ENCODE measurements around the gene PCARE.
"Not testable (repeated sequence)": the region's sequence is repeated elsewhere in the genome, so short reads cannot be mapped to it uniquely, and the experiment has no call there.

PCARE gene

DNA sequence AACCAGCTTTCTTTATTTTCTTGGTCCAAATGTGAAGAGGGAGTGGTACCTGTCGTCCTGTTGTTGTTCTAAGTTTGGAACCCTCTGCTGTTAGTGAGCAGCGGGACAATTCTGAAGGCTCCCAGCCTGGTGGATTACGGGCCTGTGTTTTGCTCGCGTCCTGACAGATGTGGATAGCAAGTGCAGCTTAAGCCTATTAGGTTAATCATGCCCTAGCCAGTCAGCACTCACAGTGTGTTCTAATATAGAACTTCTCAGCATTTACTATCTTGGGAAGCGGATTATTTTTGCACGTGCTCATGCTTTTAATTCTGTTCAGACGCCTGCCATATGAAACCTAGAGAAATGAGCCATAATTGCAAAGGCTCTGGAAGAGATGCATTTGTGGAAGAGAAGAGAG, at the start of gene PCARE:
Gene PCARE (minus strand): TSS at position 113 of the 400 bp plus-strand sequence. CDS start 262 bp downstream, outside the sequence.
- DNase-seq (ENCODE audit: low read depth): no peak

GRCh38 chr2:29123617-29124349, 49.5 kb upstream of the PCARE start:
- no peak for DNase-seq (ENCODE audit: low read depth)

- no peak for DNase-seq (ENCODE audit: low read depth)
These were observed 46.5 kb upstream of the PCARE start for GRCh38 chr2:29120846-29121245.

DNA sequence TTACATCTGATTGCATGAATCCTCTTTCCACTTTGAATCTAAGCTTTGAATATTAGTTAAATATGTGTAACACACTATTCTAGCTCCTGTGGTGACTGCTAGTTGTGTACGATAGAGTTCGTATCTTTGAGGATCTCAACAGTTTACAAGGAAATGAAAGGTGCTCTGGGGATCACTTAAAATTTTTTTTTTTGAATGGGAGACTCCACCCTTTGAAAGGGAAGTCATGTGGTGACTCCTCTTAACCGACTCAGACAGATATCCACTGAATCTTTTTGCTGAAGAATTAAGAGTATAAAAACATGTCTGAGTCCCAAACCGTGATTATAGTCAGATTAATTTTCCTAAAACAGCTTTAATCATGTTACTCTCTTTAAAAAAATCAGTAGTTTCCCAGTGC, 44.9 kb upstream of the PCARE start:
- no peak for DNase-seq (ENCODE audit: low read depth)

- DNase-seq (ENCODE audit: low read depth): no peak
These were observed 43.4 kb upstream of the PCARE start for GRCh38 chr2:29117636-29118303.

GRCh38 chr2:29115797-29116781, 41.8 kb upstream of the PCARE start:
- DNase-seq (ENCODE audit: low read depth): no peak

GRCh38 chr2:29114946-29115609, 40.8 kb upstream of the PCARE start, which contains the start of gene CLIP4:
Gene CLIP4 (plus strand): TSS chr2:29115415. CDS start chr2:29121389, 5,974 bp downstream.
- DNase-seq (ENCODE audit: low read depth): no peak

DNA sequence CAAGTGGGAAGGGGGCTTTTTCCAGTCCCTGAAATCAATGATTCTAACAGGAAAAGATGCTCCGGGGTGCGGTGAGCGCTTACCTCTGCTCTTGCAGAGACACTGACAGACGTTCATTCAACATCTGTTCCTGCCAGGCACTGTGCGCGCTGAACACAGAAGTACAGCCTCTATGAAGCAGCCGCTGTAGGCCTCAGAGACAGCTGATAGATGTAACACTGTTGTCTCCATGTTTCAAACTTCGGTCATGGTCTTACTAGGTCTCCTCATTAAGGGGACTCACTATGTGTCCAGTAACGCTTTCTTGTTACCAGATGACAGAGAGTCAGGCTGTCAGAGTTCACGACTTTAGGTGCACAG, 40.2 kb upstream of the PCARE start:
- no peak for DNase-seq (ENCODE audit: low read depth)

- DNase-seq (ENCODE audit: low read depth): no peak
These were observed 39.6 kb upstream of the PCARE start for GRCh38 chr2:29113891-29114321.

GRCh38 chr2:29113027-29113686, 38.8 kb upstream of the PCARE start:
- no peak for DNase-seq (ENCODE audit: low read depth)

GRCh38 chr2:29112379-29112778, 38.1 kb upstream of the PCARE start:
- no peak for DNase-seq (ENCODE audit: low read depth)

- DNase-seq (ENCODE audit: low read depth): no peak
These were observed 36.7 kb upstream of the PCARE start for GRCh38 chr2:29110916-29111535.

- no peak for DNase-seq (ENCODE audit: low read depth)
These were observed 34.9 kb upstream of the PCARE start for GRCh38 chr2:29109246-29109645.

DNA sequence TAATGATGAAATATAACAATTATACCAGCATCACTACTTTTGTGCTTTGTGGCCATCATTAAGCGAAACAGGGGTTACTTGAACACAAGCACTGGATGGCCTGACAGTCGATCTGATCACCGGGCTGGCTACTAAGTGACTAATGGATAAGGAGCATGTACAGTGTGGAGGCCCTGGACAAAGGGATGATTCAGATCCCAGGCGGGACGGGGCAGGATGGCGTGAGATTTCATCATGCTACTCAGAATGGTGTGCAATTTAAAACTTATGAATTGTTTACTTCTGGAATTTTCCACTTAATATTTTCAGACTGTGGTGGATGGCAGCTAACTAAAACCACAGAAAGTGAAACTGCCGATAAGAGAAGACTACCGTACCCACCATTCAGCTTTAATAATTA, 33.9 kb upstream of the PCARE start:
- no peak for DNase-seq (ENCODE audit: low read depth)

- DNase-seq (ENCODE audit: low read depth): not testable (repeated sequence)
These were observed 33.2 kb upstream of the PCARE start for GRCh38 chr2:29107547-29107946.

DNA sequence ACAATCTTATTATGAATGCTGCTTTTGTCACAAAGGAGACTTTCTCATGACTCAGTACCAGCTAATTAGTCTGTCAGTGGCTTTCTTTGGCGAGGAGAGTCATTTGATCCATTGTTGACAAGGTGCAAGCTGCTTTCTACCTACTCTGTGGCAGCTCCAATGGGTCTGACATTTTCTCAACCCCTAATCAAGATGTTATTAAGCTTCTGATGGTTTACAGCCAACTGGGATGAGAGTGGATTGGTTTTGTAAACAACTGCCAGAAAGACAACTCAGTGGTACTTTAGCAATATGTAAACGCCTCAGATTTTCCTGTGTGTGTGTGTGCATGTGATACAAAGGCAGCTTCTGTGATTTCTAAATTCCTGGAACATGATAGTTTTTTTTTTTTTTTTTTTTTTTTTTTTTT, 32.7 kb upstream of the PCARE start:
- DNase-seq (ENCODE audit: low read depth): no peak

GRCh38 chr2:29106256-29106655, 31.9 kb upstream of the PCARE start:
- DNase-seq (ENCODE audit: low read depth): no peak

DNA sequence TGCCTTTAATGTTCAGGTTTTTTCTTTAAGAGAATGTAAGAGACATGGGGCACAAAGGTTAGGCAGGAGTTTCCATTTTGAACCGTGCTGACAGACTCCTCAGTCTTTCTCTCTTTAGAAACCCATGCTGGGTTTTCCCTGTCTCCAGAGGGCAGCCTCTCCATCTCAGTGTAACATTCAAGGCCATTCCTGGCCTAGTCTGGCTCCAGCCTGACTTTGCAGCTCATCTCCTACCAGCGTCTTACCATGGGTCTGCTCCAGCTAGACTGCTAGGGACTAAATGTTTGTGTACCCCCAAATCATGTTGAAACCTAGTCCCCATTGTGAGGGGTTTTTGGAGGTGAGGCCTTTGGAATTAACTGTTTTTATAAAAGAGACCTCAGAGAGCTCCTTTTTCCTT, 31.1 kb upstream of the PCARE start:
- no peak for DNase-seq (ENCODE audit: low read depth)

GRCh38 chr2:29104688-29105087, 30.4 kb upstream of the PCARE start:
- no peak for DNase-seq (ENCODE audit: low read depth)

GRCh38 chr2:29100564-29100963, 26.2 kb upstream of the PCARE start:
- no peak for DNase-seq (ENCODE audit: low read depth)

- no peak for DNase-seq (ENCODE audit: low read depth)
These were observed 23.2 kb upstream of the PCARE start for GRCh38 chr2:29097569-29097968.
